Measurements from ENCODE around the gene PLA2G12A.

DNA sequence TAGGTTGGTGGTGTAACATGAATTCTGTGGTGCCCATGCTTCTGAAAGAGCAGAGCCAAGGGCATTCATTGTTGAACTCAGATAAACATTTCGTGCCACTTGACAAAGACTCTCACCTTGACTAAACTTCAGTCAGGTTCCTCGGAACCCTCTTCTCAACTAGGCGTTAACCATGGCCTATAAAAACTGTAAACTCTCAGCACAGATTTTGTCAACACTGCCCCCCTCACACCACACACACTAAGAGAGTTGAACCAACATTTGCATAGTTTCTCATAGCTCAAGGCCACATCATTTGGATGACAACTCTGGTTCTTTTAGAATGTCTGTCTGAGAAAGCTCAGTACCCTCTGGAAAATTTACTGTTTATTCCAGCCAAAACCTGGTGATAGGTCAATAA lies 54.7 kb downstream of the PLA2G12A start:
- TF ChIP-seq, protein P1, sequence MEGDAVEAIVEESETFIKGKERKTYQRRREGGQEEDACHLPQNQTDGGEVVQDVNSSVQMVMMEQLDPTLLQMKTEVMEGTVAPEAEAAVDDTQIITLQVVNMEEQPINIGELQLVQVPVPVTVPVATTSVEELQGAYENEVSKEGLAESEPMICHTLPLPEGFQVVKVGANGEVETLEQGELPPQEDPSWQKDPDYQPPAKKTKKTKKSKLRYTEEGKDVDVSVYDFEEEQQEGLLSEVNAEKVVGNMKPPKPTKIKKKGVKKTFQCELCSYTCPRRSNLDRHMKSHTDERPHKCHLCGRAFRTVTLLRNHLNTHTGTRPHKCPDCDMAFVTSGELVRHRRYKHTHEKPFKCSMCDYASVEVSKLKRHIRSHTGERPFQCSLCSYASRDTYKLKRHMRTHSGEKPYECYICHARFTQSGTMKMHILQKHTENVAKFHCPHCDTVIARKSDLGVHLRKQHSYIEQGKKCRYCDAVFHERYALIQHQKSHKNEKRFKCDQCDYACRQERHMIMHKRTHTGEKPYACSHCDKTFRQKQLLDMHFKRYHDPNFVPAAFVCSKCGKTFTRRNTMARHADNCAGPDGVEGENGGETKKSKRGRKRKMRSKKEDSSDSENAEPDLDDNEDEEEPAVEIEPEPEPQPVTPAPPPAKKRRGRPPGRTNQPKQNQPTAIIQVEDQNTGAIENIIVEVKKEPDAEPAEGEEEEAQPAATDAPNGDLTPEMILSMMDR (IDR thresholded peaks at IDR 0.05): no peak
- no peak for TF ChIP-seq POLR2A (IDR thresholded peaks at IDR 0.05)

Measured in uterus (tissue), 2 donors.